ENCODE data around the gene DIPK1B. TPM values are rescaled to one million over a fixed set of nuclear protein-coding genes. Genes with fewer than 3 reads are reported as not detected.

The DIPK1B gene
- total and polyA plus RNA-seq, 10 of the 15 experiments (the other 5 are each of a cell fraction or from before 2014, with no cell fraction given), result 0.08 to 0.28 (median 0.13) TPM; not detected in 3

DNA sequence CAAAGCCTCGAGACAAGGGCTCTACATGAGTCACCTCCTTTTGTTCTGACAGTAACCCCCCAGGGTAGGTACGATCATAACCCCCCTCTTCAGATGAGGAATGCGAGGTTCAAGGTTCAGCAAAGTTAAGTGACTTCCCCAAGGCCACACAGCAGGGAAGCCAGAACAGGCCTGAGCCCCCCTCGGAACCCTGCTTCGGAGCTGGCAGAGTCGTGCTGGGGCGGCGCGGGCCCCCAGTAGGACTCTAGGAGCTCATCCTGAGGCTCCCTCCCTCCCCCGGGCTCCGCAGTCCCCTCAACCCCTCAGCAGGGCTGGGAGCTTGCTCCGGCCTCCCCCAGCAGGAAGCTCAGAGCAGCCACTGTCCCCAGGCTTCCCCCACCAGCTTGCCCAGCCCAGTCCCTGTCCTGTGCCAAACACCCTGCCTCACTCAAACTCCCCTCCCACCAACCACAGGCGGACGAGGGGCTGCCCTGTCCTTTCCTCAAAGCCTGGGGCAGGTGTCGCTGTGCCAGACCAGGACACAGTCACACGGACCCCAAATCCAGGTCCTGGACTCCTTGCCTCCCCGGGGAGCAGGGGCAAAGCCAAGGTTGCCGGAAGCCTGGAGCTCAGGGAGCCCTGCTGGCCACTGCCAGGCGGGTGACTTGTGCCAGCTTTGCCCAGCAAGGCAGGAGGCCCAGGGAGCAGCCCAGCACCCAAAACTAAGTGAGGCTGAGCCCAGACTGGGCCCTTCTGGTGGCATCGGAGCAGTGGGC is 30.2 kb upstream of the DIPK1B start:
- Histone ChIP-seq H3K4me1 (ENCODE audit: control insufficient read depth, insufficient read depth, low read length) (peaks cover 7% of the 10 kb centered on the region), H3K36me3 (ENCODE audit: control insufficient read depth in 2 of 2, insufficient read depth in 2 of 2, low read length in 1 of 2) (no peaks in the 10 kb centered on the region), H3K4me3 (no peak overlapping the region), H2AFZ (ENCODE audit: control insufficient read depth, low read depth, low read length) (no peak overlapping the region), H3K9ac (ENCODE audit: control insufficient read depth, insufficient read depth, low read length) (no peak overlapping the region), H3K27ac (ENCODE audit: control insufficient read depth, insufficient read depth) (no peak overlapping the region), H3K4me2 (ENCODE audit: control insufficient read depth, insufficient read depth) (no peak overlapping the region), H4K20me1 (ENCODE audit: control insufficient read depth, insufficient read depth) (no peaks in the 10 kb centered on the region; the same call in none of the 2 replicates), H3K79me2 (ENCODE audit: control insufficient read depth, insufficient read depth, low read length) (peaks cover 7% of the 10 kb centered on the region), H3K9me3 (replicated peaks; ENCODE audit: control insufficient read depth, insufficient read depth, low read length) (no peaks in the 10 kb centered on the region), H3K27me3 (replicated peaks in 1 of 2; ENCODE audit: control insufficient read depth in 2 of 2, insufficient read depth in 2 of 2, low read length in 1 of 2) (no peaks in the 10 kb centered on the region)
- in situ Hi-C loops (cut with MboI) (no loop called here), intact Hi-C loops (cut with micrococcal nuclease; ENCODE audit: unreplicated experiment) (no loop called here)
- TF ChIP-seq TAF1 (IDR thresholded peaks at IDR 0.05; ENCODE audit: borderline replicate concordance, low read depth, low read length) (no peak), ZNF207 (IDR thresholded peaks at IDR 0.05; ENCODE audit: borderline replicate concordance) (no peak), TCF7 (IDR thresholded peaks at IDR 0.05; ENCODE audit: borderline replicate concordance) (no peak), TBL1XR1 (IDR thresholded peaks at IDR 0.05; ENCODE audit: low read depth, low read length) (no peak), ASH2L (IDR thresholded peaks at IDR 0.05; ENCODE audit: borderline replicate concordance, low read depth) (no peak), ZBED1 (IDR thresholded peaks at IDR 0.05; ENCODE audit: borderline replicate concordance) (no peak), RBBP5 (conservative IDR thresholded peaks at IDR 0.05) (no peak), SIN3A (IDR thresholded peaks at IDR 0.05; ENCODE audit: low read depth, low read length) (no peak), HDAC2 (IDR thresholded peaks at IDR 0.05) (no peak), EZH2 (IDR thresholded peaks at IDR 0.05; ENCODE audit: borderline replicate concordance, control insufficient read depth, low read depth, low read length) (no peak), SREBF1 (IDR thresholded peaks at IDR 0.05; ENCODE audit: low read length) (no peak), FOXK2 (IDR thresholded peaks at IDR 0.05) (no peak), KAT2A (conservative IDR thresholded peaks at IDR 0.05; ENCODE audit: control insufficient read depth, low read depth, low read length) (no peak), ZNF217 (IDR thresholded peaks at IDR 0.05) (no peak), WRNIP1 (IDR thresholded peaks at IDR 0.05; ENCODE audit: borderline replicate concordance, low read depth, low read length) (no peak), CEBPB (IDR thresholded peaks at IDR 0.05; ENCODE audit: borderline replicate concordance in 1 of 2, low read depth in 2 of 2, low read length in 2 of 2) (no peak), FOS (IDR thresholded peaks at IDR 0.05; ENCODE audit: borderline replicate concordance, extremely low read depth, insufficient read length) (no peak)
- TF ChIP-seq, protein P1, sequence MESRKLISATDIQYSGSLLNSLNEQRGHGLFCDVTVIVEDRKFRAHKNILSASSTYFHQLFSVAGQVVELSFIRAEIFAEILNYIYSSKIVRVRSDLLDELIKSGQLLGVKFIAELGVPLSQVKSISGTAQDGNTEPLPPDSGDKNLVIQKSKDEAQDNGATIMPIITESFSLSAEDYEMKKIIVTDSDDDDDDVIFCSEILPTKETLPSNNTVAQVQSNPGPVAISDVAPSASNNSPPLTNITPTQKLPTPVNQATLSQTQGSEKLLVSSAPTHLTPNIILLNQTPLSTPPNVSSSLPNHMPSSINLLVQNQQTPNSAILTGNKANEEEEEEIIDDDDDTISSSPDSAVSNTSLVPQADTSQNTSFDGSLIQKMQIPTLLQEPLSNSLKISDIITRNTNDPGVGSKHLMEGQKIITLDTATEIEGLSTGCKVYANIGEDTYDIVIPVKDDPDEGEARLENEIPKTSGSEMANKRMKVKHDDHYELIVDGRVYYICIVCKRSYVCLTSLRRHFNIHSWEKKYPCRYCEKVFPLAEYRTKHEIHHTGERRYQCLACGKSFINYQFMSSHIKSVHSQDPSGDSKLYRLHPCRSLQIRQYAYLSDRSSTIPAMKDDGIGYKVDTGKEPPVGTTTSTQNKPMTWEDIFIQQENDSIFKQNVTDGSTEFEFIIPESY (IDR thresholded peaks at IDR 0.05), result no peak
- TF ChIP-seq, protein P2, sequence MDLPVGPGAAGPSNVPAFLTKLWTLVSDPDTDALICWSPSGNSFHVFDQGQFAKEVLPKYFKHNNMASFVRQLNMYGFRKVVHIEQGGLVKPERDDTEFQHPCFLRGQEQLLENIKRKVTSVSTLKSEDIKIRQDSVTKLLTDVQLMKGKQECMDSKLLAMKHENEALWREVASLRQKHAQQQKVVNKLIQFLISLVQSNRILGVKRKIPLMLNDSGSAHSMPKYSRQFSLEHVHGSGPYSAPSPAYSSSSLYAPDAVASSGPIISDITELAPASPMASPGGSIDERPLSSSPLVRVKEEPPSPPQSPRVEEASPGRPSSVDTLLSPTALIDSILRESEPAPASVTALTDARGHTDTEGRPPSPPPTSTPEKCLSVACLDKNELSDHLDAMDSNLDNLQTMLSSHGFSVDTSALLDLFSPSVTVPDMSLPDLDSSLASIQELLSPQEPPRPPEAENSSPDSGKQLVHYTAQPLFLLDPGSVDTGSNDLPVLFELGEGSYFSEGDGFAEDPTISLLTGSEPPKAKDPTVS (IDR thresholded peaks at IDR 0.05; ENCODE audit: low read depth, low read length), result no peak
- SMC1A ChIA-PET (ENCODE audit: uncharacterized antibody, unreplicated experiment), result no interaction called here
- ATAC-seq, result no peak
- POLR2A ChIA-PET, result no interaction called here
- 67% methylated on average over 20 of the region's 20 CpGs for WGBS (ENCODE audit: insufficient coverage, insufficient replicate concordance, low lambda C conversion rate, missing lambda C conversion rate)
- BruUV-seq (replicated peaks), result no TSS peak
- CTCF ChIA-PET, result no interaction called here
- RAD21 ChIA-PET (ENCODE audit: unreplicated experiment), result no interaction called here
- no peak for DNase-seq (ENCODE audit: low read depth, low spot score)
- FAIRE-seq, result no peak

Data from GM12878 (cell line).